Stimulated activated CD4-positive, alpha-beta T cell treated with anti-CD3 and anti-CD28 coated beads, Interleukin-12 subunit alpha, Interleukin-12 subunit beta, amount 100 ng/mL, for 24 hours (primary cell): ENCODE measurements around the gene LRRN2.

Experiments
- DNase-seq, 2 experiments: peaks; one replicate each; pipeline ENCODE4 v3.0.0-alpha.2; 2020; ENCODE audit warnings: low read depth in 2 of 2

LRRN2 gene

DNA sequence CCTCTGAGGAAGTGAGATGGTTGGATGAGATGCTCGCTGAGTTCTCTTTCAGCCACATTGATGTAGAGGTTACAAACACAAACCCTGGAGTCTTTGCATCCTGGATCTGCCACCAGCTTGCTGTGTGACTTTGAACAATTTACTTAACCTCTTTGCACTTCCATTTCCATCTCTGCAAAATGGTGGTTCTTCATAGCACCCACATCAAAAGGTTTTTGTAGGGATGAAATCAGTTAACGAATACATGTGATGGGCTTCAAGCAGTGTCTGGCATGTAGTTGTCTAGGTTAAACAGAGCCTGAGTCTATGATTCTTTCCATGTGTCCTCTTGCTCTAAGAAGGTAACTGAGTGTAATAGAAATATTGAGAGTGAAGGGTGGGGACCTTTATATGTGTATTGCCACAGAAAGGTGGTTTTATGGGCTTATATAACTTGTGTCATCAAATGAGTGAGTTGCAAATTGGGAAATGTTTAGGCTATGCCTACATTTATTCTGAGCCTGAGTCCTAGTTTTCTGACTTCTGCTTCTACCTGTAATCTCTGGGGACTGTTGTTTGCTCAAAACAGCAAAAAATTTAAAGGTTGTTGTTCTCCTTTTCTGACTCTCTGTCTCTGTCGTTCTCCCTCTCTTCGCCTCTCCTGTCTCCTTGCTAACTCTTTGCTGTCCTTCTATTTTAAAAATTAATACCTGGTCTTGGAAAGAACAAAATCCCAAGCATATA, 27.3 kb upstream of the LRRN2 start:
- DNase-seq = no peak

DNA sequence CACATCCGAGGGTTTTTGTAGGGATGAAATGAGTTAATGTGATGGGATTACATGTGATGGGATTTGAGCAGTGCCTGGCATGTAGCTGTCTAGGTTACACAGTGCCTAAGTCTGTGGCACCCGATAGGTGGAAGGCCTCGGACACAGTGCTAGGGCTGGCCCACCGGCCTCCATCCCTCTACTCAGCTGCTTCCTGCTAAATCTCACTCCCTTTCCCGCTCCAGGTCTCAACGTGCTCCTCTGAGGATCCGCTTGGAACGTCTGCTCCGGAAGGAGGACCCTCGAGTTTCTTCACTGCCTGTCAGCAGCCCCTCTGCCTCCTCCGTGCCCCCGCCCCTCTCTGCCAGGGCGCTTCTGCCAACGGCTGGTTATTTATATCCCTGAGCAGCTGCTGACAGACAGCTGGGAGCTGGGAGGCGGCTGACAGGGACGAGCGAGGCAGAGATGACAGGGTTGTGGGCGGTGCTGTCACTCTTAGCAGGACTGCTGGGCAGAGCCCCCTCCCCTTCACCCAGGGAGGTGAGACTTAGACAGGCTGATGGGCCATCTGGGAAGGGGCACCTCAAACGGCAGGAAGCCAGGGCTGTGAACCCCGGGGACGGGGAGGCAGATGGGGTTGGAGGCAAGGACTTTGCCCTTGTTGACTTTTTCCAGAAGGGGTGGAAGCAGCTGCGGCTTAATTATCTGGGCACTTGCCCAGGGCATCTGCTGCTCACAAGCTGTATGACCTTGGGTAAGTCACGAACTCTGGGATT, 26.6 kb upstream of the LRRN2 start:
- DNase-seq = no peak

DNA sequence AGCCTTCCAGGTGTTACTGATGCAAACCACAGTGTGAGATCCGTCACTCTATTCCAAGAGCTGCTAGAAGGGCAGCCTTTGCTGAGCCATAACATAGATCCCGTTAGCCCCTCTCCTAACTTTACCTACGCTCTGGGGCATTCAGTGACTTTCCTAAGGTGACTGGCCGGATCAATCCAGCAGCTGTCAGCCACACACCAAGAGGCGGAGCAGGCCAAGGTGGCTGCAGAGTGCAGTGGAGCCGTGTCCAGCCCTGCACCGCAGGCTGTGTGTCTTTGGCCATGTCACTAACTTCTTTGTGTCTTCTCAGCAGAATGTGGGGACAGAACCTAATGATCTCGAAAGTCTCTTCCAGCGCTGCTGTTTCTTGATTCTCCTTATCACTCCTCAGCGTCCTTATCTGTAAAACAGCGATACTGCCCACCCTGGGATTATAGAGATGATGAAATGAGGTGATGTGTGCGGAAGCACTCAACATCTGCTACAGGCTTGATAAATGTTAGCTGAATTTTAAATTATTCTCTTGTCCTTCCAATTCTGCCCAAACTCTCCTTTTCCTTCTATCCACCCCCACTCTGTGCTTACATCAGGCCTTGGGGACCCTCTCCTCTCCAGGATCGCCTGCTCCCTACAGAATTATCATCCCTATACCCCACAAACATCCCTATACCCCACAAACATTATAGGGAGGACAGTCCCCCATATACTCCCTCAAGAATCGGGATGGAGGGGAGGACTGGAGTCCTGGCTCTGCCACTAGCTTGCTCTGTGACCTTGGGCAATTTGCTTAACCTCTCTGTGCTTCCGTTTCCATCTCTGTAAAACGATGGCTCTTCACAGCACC, 25.8 kb upstream of the LRRN2 start:
- no peak for DNase-seq

DNA sequence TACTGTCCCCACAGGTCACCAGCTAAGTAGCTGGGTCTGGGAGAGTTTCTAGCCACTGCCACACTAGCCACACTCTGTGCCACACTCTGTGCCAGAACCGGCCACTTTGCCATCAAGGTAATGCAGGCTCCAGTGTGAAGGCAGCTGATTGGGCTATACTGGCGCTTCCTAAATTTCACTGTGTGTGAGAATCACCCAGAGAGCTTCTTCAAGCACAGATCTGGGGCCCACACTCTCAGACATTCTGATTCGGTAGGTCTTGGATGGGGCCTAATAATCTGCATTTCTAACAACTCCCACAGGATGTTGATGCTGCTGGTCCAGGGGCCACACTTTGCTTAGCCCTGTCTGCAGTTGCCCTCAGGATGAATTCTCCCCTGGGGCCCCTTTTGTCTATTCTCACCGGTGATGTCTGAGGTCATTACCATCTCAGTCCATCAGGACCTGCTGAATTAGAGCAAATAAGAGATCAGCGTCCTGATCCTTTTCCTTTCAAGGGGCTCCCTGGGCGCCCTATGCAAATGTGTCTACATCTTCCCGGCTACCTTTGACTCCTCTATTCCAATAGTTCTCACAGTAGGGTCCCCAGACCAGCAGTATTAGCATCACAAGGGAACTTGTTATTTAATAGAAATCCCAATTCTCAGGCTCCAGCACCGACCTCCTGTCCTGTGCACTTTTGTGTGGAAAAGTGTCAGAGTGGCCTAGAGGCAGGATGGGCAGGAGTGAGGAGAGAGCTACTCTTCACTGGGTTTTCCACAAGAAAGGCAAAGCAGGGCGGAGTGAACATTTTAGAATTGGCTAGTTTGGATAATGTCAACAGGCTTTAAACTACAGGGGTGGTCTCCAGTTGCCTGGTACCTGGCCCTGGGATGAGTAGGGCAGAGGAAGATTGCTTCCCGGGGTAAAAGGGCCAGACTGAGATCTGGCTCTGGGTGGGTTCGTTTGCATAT, 24.7 kb upstream of the LRRN2 start:
- DNase-seq = no peak

DNA sequence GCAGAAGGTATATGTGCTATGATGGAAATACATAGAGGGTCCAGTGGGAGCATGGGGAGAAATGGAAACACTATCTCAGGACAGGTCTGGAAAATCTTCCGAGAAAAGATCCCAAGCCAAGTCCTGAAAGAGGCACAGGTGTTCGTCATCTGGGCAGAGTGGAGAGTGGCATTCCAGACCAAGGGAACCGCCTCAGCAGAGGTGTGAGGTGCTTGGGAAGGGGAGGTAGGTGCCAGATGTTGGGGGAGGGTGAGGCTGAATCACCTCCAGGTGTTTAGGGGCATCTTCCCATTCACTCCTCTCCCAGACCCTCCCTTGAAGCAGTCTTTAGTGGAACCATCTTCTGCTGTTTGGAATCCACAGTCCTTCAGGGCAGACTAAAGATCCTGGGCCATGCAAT, 23.5 kb upstream of the LRRN2 start:
- no peak for DNase-seq

DNA sequence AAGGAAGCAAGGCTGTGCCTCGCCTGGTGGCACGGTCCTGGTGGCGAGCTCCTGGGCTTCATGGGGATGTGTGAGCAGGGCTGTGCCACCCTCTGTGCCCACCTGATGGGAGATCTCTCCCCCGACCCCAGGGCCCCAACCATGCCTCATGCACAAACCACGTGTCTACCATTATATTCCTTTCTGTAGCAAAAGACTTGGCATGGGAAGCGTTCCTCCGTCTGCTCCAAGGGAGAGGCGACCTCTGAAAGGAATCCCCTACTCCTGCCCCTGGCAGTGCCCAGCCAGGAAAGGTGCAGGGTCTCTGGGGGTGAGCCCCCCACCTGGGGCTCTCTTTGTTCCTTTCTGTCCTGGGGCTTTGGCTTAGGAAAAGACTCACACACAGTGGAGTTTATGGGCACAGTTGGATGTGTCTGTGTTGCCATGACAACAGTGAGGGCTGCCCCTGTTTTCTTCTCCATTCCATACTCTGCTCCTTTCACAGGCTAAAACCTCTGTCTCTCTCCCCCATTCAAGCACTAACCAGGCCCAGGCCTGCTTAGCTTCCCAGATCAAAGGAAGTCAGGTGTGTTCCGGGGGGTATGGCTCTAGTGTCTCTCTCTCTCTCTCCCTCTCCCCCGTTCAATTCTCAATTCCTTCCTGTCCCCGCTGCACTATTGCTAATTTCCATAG, 21.4 kb upstream of the LRRN2 start:
- DNase-seq = no peak

DNA sequence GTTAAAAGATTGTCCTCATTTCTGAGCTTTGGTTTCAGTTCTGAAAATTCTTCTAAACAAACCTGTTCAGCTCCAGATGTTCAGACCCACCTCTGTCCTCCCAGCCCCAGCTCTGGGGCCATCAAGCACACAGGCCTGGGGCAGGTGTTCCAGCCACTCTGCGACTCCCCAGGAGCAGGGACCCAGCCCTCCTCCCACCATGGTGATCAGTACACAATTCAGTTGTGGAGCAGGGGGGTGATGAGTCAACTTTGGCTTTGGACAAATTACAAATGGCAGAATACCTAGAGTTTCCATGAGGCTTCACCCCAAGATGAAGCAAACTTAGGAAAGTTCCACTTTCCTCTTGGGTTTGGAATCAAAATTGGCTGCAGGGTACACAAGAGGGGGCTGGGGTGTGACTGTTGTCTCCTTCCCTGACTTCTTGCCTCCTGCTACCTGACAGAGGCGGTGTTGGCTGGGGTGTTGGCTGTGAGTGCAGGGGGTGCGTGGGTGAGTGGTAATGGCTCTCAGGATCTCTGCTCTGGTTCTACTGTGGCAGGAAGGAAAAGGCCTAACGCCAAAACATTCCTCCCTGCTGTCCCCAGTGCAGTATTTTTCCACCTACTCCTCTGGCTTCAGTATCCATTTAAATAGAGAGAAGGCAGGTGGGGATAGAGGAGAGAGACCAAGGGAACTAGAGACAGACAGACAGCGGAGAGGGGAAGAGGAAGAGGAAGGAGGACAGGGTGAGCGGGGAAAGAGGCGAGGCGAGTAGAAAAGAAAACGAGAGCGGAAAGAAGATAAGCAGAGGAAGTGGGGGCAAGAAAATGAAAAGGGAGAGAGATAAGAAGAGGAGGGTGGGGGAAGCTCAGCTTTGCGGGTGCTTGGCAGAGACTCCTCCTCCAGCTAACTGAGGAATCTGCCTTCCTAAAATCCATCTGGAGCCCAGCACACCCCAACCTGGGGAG, 20.6 kb upstream of the LRRN2 start:
- DNase-seq = no peak

DNA sequence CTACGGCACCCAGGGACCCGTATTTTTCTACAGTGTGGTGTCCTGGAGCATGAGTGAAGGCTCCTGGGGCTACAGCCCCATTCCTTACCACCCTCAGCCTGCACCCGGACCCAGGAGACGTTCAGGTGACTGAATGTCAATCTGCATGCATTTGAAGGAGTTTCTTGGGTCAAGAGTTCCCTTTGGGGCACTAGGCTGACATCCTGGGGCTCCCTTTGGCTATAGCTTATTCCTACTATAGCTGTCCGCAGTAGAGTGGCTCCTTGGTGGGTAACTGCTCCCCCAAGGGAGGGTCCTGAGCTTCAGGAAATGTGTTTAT, 19.9 kb upstream of the LRRN2 start:
- no peak for DNase-seq

DNA sequence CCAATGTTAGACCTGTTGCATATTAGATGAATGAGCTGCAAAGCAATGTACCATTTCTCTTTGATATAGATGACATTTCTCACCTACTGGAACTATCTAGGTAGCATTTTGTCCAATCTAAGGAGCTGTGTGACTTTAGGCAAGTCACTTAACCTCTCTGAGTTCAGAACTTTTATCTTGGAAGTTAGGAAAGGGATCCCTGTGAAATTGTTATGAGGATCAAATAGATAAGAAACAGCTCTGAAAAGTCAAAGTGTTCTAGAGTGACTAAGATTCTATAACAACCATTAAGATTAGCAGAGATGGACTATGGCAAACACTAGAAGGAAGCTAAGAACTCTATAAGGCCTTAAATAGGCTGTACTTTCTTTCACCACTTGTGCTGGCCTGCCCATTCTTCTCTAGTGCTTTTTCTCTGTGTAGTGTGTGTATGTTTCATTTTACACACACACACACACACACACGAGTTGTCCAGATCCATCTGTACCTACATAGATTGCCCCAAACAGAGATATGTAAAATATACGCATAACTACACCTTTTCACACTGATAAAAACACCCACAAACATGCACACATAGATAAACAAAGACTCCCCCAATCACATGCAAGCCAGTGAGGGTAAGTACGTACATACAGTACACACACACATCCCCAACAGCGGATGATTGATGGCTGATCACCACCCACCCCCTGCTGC, 19.4 kb upstream of the LRRN2 start:
- no peak for DNase-seq

DNA sequence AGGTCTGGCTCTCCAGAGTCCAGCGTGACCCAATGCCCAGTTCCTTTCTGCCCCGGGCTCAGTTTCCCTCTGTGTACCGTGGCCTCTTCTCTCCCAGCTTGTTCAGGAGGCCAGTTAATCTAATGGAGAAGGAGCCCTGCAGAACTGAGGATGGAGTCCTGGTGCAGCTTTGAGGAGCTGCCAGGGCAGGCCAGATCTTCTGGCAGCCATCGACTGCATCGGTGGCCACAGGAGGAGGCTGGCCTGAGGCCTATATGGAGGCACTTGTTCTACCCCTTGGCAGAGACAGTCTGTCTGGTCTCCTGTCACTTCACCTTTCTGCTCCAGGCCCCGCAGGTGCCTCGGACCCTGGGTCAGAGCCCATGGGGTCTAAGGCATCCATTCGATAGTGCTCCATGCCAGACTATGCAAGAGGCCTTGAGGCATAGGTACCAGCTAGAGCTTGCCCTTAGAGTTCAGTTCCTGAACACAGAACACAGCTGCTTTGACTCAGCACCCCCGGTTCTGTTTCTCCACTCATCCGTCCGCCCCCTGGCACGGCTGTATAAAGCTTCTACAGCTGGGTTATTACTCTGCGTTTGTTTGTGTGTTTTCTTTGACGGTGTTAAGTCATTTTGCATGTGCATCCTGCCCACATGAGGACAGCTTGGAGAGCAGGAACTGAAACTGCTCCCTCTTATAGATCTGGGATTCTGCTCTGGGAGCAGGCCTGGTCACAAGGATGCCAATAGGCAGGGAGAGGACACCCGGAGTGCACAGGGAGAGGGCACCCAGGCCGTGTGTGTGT, 18.5 kb upstream of the LRRN2 start:
- no peak for DNase-seq

DNA sequence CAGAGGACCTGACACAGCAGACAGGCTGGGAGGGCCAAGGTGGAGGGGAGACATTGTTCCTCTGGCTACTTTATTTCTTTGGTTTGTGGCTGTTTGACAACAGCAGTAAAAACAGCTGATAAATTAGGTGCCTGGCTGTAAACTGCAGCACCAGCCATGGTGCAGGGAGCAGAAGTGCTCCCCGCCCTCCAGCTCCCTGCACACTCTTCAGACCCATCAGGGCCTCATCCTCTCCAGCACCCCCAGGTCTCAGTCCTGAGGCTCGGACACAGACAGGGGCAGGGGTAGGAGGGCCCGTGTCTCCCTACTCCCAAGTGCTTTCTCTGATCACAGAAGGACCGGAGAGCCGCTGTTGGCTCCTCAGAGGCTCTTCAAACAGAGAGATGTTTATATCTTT, 17.7 kb upstream of the LRRN2 start:
- DNase-seq = no peak

DNA sequence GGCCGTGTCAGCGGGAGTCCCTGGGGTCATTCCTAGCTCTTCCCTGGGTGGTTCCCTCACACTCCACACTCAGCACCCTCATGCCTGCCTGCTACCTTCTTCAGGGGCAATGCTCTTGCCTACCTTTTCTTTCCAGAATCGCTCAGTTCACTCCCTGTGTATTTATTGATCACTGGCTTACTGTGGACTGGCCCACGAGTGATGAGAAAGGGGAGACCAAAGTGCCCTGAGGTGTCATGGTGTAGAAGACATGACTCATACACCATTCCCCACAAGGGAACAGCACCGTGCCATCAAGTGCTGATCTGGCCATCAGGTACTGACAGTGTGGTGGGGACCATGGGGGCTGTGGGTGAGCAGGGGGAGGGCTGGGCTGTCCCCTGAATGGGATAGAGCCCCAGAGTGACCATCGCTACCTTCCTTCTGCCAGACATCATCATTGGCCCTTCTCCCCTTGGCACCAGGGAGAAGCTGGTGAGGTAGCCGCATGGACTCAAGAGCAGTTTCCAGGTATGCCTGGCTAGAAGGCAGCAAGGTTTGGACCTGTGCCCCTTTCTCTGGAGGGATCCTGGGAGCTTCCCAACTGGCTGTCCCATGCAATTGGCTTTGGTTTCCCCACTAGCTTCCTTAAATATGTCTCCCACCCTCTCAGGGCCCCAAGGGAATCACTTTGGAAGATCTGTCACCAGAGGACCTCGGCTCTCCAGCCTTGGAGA, 17.2 kb upstream of the LRRN2 start:
- DNase-seq = no peak

DNA sequence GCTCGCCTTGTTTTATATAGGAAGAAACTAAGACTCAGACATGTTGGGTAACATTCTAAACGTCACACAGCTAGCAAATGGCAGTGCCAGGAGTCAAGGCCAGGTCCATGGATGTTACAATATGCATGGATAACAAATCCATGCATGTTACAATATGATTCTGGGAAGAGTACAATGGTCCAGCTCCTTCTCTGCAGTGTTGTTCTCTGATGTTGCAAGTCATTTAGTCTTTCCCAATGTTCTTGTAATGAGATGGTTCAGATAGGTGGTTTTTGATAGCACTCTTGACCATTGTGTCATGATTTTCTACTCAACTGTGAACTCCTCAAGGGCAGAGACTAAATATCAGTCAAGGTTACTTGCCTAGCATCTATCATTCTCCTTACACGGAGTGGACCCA, 15.7 kb upstream of the LRRN2 start:
- DNase-seq = no peak

DNA sequence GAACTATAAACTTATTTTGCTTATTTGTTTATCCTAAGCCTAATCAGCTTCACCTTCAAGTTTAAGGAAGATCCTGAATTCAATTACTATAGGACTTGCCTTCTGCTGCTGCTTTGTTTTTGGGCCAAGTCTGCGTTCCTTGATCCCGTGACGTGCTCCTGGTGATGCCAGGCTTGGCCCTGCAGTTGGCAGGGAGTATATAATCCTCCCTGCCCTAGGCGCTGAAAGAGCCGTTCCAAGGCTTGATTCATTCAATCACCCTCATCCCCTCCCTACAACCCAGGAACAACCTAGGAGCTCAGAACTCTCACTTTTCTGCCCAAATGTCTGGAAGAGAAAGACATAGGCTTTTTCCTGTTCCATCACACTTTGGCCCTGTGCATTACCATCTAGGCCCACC, 12.4 kb upstream of the LRRN2 start:
- no peak for DNase-seq

DNA sequence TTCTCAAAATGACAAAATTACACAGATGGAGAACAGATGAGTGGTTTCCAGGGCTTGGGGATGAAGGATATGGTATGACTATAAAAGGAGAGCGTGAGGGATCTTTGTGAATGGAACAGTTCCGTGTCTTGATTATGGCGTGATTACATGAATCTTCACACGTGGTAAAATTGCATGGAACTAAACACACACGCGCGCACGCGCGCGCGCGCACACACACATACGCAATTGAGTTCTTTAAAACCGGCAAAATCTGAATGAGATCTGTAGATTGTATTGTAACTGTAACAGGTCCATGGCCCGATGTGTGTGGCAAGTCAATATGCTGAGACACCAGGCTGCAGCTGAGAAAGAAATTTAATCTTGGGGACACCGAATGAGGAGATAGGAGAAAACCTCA, 11.1 kb upstream of the LRRN2 start:
- no peak for DNase-seq

DNA sequence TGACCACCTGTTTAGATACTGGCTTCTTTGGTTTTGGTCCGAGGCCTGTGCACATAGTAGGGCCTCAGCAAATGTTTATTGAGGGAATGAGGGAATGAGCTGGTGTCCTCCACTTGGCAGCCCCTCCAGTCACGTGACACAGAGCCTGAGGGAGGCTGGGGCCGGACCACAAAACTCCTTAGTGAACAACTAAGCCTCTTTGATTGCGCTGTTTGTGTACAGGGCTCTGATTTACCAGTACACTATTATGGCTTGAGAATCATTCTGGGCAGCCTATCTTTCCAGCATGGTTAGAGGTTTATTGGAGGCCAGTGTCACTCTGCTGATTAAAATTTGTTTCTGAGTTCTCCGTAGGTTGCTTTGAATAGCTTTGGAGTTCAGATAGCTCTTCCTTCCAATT, 10.2 kb upstream of the LRRN2 start:
- DNase-seq = no peak

DNA sequence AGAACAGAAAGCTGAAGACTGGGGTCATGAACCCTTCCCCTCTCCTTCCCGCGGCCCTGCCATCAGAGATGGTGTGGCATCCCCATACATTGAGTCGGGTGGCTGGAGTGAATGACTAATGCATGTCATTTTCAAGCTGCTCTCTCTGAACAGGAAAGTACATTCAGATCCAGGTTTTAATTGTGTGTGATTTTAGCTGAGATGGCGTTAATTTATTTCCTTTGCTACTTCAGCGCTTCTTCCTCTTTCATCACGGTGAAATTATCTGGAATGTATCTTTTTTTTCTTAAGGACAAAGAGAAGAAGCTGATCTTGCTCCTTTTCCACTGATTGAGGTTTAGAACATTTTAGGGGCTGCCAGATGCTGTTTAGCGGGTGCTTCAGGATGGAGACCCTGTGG, 8.6 kb upstream of the LRRN2 start:
- DNase-seq = no peak

DNA sequence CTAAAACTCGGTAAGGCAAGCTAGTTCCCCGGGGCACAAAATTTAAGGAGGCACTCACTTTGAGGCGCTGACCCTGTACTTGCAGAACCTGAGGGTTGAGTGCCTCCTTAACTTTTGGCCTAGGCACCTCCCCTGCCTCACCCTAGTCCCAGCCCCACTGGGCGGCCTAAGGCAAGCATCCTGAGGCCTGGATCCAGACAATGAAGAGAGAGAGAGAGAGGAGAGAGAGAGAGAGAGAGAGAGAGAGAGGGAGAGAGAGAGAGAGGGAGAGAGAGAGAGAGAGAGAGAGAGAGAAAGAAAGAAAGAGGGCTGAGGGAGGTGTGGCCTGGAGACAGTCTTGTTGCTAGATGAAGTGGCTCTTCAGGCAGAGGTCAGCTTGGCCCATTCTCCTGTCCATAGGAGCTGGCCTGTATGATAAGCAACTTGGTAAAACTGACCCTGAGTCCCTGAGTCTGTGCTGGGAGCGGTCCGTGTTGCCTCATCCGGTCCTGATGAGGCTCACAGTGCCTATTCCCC, 7.4 kb upstream of the LRRN2 start:
- DNase-seq = no peak
